ENCODE measurements around the gene C9. TPM values are rescaled to one million over a fixed set of nuclear protein-coding genes. Genes with fewer than 3 reads are reported as not detected.

C9 gene
- total and polyA plus RNA-seq, 4 donors: 128 to 3,238 (median 748) TPM

DNA sequence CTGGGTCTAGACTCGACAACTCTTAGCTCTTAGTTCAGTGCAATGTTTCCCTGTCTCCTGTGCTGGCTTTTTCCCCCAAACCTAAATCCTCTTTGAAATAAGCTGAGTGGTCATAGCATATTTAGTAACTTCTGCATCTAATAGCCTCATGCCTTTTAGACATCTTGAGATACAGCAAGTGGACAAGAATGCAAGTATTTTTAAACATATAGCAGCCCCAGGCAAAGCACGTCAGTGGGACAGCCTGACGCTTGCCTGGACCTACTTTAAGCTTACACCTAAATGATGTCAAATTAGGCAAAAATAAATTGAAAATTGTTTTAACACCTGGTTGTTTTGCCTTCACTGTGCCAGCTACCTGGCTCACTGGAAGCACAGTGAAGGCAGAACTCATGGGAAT lies 8.0 kb downstream of the C9 start:
- peaks cover 1 to 25% (median 10%) of the 10 kb centered on the region in 4 donors for H3K36me3 ChIP-seq (ENCODE audit: control insufficient read depth in 4 of 4, insufficient read depth in 3 of 4, low read depth in 1 of 4, low read length in 3 of 4)
- no peaks in the 10 kb centered on the region for H3K9me3 ChIP-seq (ENCODE audit: control insufficient read depth in 4 of 4, low read length in 3 of 4)
- H3K4me1 ChIP-seq (ENCODE audit: control insufficient read depth in 4 of 4, insufficient read depth in 4 of 4, low read length in 3 of 4): peaks cover 12 to 57% (median 27%) of the 10 kb centered on the region in 4 donors
- H3K27me3 ChIP-seq (ENCODE audit: control insufficient read depth in 4 of 4, insufficient read depth in 4 of 4, low read length in 3 of 4): no peaks in the 10 kb centered on the region
- WGBS: 97% methylated on average over 3 of the region's 3 CpGs
- H3K4me3 ChIP-seq (ENCODE audit: low read depth in 1 of 3, low read length in 3 of 3): no peak overlapping the region
- TF ChIP-seq JUND (IDR thresholded peaks at IDR 0.05) (no peak), TAF1 (conservative IDR thresholded peaks at IDR 0.05) (no peak), SP1 (IDR thresholded peaks at IDR 0.05) (no peak), GABPA (IDR thresholded peaks at IDR 0.05 in 1 of 2, conservative IDR thresholded peaks at IDR 0.05 in 1 of 2) (no peak), FOXA1 (IDR thresholded peaks at IDR 0.05) (no peak), RAD21 (IDR thresholded peaks at IDR 0.05) (no peak), NR2F2 (IDR thresholded peaks at IDR 0.05) (no peak), YY1 (IDR thresholded peaks at IDR 0.05) (no peak), HNF4A (conservative IDR thresholded peaks at IDR 0.05) (no peak), EGR1 (IDR thresholded peaks at IDR 0.05; ENCODE audit: low read depth in 2 of 2) (no peak), FOXA2 (IDR thresholded peaks at IDR 0.05) (no peak), HNF4G (IDR thresholded peaks at IDR 0.05) (no peak), RXRA (IDR thresholded peaks at IDR 0.05) (no peak)
- TF ChIP-seq, protein P1, sequence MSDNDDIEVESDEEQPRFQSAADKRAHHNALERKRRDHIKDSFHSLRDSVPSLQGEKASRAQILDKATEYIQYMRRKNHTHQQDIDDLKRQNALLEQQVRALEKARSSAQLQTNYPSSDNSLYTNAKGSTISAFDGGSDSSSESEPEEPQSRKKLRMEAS (IDR thresholded peaks at IDR 0.05): no peak
- TF ChIP-seq, protein P2, sequence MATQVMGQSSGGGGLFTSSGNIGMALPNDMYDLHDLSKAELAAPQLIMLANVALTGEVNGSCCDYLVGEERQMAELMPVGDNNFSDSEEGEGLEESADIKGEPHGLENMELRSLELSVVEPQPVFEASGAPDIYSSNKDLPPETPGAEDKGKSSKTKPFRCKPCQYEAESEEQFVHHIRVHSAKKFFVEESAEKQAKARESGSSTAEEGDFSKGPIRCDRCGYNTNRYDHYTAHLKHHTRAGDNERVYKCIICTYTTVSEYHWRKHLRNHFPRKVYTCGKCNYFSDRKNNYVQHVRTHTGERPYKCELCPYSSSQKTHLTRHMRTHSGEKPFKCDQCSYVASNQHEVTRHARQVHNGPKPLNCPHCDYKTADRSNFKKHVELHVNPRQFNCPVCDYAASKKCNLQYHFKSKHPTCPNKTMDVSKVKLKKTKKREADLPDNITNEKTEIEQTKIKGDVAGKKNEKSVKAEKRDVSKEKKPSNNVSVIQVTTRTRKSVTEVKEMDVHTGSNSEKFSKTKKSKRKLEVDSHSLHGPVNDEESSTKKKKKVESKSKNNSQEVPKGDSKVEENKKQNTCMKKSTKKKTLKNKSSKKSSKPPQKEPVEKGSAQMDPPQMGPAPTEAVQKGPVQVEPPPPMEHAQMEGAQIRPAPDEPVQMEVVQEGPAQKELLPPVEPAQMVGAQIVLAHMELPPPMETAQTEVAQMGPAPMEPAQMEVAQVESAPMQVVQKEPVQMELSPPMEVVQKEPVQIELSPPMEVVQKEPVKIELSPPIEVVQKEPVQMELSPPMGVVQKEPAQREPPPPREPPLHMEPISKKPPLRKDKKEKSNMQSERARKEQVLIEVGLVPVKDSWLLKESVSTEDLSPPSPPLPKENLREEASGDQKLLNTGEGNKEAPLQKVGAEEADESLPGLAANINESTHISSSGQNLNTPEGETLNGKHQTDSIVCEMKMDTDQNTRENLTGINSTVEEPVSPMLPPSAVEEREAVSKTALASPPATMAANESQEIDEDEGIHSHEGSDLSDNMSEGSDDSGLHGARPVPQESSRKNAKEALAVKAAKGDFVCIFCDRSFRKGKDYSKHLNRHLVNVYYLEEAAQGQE (IDR thresholded peaks at IDR 0.05): no peak
- TF ChIP-seq, protein P3, sequence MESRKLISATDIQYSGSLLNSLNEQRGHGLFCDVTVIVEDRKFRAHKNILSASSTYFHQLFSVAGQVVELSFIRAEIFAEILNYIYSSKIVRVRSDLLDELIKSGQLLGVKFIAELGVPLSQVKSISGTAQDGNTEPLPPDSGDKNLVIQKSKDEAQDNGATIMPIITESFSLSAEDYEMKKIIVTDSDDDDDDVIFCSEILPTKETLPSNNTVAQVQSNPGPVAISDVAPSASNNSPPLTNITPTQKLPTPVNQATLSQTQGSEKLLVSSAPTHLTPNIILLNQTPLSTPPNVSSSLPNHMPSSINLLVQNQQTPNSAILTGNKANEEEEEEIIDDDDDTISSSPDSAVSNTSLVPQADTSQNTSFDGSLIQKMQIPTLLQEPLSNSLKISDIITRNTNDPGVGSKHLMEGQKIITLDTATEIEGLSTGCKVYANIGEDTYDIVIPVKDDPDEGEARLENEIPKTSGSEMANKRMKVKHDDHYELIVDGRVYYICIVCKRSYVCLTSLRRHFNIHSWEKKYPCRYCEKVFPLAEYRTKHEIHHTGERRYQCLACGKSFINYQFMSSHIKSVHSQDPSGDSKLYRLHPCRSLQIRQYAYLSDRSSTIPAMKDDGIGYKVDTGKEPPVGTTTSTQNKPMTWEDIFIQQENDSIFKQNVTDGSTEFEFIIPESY (IDR thresholded peaks at IDR 0.05): no peak
- TF ChIP-seq, protein P4, sequence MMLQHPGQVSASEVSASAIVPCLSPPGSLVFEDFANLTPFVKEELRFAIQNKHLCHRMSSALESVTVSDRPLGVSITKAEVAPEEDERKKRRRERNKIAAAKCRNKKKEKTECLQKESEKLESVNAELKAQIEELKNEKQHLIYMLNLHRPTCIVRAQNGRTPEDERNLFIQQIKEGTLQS (IDR thresholded peaks at IDR 0.05): no peak
- TF ChIP-seq, protein P5, sequence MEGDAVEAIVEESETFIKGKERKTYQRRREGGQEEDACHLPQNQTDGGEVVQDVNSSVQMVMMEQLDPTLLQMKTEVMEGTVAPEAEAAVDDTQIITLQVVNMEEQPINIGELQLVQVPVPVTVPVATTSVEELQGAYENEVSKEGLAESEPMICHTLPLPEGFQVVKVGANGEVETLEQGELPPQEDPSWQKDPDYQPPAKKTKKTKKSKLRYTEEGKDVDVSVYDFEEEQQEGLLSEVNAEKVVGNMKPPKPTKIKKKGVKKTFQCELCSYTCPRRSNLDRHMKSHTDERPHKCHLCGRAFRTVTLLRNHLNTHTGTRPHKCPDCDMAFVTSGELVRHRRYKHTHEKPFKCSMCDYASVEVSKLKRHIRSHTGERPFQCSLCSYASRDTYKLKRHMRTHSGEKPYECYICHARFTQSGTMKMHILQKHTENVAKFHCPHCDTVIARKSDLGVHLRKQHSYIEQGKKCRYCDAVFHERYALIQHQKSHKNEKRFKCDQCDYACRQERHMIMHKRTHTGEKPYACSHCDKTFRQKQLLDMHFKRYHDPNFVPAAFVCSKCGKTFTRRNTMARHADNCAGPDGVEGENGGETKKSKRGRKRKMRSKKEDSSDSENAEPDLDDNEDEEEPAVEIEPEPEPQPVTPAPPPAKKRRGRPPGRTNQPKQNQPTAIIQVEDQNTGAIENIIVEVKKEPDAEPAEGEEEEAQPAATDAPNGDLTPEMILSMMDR (IDR thresholded peaks at IDR 0.05; ENCODE audit: low read depth, low read length, missing input control): no peak
- H3K9ac ChIP-seq (ENCODE audit: low read depth in 1 of 2, low read length in 2 of 2): no peak overlapping the region
- no peak for DNase-seq (ENCODE audit: low spot score)
- no peak overlapping the region for H3K27ac ChIP-seq (ENCODE audit: low read depth in 1 of 2, low read length in 2 of 2)

Measured in liver (tissue), 9 donors.